Measurements from ENCODE around the gene PGLYRP3.
"Not testable (repeated sequence)": the region's sequence is repeated elsewhere in the genome, so short reads cannot be mapped to it uniquely, and the experiment has no call there.

The PGLYRP3 gene

DNA sequence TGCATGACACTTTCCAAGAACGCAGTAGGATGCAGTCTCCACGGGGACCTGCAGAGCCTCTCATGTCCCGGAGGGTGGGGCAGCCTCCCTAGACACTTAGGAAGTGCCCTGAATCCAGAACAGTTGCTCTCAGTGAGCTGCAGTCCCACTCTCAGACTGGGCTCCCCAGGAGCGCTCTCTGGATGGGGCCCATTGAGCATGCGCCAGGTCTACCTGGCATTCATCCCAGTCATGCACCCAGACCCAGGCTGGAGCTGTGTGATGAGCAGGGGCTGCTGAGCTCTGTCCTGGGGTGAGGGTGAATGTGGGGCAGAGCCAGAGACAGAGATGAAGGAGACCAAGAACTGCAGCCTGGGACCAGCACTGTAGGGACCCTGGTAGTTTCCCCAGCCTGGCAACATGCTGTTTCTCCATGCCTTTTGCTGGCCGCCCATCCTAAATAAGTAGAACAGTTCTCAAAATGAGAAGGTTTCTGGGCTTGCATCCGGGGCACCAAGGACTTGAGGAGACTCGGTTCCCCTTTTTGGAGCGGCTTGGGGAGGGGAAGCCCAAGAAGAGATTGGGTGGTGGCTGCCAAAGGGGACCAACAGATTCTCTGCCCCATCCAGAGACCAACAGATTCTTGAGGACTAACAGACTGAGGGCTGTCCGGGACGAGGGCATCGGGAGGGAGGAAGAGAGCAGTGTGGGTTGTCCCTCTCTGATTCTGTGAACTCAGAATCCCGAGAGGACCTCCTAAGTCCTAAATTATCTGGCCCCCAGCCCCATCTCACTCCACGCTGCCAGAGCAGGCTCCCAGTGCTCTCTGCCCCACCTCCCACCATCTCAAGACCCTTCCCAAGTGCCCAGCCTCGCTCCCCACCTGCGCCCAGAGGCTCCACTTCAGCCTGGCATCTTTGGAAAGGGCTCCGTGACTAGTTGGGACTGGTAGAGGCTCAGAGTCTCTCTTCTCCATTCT, 36.9 kb upstream of the PGLYRP3 start:
- DNase-seq (ENCODE audit: low read depth), result peak; percentile 36
- TF ChIP-seq, protein P1, sequence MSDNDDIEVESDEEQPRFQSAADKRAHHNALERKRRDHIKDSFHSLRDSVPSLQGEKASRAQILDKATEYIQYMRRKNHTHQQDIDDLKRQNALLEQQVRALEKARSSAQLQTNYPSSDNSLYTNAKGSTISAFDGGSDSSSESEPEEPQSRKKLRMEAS (IDR thresholded peaks at IDR 0.05; ENCODE audit: low read depth, low read length), result no peak
- TF ChIP-seq, protein P2, sequence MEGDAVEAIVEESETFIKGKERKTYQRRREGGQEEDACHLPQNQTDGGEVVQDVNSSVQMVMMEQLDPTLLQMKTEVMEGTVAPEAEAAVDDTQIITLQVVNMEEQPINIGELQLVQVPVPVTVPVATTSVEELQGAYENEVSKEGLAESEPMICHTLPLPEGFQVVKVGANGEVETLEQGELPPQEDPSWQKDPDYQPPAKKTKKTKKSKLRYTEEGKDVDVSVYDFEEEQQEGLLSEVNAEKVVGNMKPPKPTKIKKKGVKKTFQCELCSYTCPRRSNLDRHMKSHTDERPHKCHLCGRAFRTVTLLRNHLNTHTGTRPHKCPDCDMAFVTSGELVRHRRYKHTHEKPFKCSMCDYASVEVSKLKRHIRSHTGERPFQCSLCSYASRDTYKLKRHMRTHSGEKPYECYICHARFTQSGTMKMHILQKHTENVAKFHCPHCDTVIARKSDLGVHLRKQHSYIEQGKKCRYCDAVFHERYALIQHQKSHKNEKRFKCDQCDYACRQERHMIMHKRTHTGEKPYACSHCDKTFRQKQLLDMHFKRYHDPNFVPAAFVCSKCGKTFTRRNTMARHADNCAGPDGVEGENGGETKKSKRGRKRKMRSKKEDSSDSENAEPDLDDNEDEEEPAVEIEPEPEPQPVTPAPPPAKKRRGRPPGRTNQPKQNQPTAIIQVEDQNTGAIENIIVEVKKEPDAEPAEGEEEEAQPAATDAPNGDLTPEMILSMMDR (IDR thresholded peaks at IDR 0.05; ENCODE audit: low read depth, low read length), result no peak
- no peak for TF ChIP-seq MYC (IDR thresholded peaks at IDR 0.05; ENCODE audit: low read depth, low read length)
- no peak overlapping the region for H3K4me3 ChIP-seq (ENCODE audit: low read depth, low read length)

DNA sequence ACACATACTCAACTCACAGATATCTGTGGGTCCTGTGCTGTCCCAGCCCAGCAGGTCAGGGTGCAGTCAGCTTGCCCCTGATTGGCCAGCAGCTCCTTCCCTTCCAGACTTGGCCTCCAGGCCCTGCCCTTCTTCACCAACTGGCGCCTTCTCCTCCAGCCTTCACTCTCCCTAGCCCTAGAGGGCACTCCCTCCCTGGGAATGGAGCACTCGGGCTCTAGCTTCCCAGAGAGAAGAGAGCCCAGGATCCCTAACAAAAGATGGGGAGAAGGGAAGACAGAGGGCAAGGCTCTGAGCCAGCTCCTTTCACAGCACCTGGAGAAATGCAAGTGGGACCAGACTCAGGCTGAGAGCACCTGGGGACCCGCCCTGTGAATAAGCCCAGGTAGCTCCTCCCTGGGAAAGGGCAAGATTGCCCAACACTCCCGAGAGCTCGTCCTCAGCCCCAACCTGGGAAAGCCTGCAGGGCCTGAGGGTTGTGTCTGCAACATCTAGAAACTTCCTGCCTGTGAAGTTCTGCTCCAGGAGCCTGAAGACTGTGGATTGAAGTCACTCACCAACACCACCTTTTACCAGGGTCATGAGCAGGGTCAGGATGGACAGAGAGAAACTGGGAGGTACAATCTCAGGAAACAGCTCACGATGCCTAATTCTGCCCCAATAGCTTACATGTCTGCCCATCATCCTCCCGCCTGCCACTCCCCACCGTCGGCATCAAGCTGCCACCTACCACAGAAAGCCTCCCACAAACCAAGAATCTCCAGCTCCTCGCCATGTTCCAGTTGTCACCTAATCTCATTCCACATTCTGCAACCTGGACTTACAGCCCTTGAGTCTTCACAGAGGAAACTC, 36.0 kb upstream of the PGLYRP3 start, which contains the start of gene PGLYRP4:
TSS of gene PGLYRP4 (minus strand) at position 331 of the 852 bp plus-strand sequence. CDS start 909 bp downstream, outside the sequence.
- no peak within 1 kb of the TSS for H3K4me3 ChIP-seq (ENCODE audit: low read depth, low read length)
- no peak for DNase-seq (ENCODE audit: low read depth)
- TF ChIP-seq MYC (IDR thresholded peaks at IDR 0.05; ENCODE audit: low read depth, low read length), result no peak
- TF ChIP-seq, protein P1 (IDR thresholded peaks at IDR 0.05; ENCODE audit: low read depth, low read length), result no peak

DNA sequence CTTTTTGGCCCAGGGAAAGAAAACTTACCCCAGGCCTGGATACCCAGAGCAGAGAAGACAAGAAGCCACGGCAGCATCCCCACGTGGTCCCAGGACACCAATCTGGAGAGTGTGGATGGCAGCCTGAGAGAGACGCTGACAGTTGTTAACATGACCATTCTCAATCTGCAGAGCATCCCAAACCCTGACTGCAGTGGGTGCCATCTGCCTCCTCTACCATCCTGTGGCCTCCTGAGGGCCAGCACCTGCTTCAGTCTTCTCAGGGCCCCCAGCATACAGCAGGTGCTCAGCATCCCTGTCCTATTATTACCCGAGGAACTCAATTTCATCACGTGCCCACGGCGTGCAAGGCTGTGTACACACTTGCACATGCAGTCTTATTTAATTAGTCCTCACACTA, 35.1 kb upstream of the PGLYRP3 start:
- TF ChIP-seq POLR2A (IDR thresholded peaks at IDR 0.05; ENCODE audit: extremely low read depth, insufficient read length) (no peak), MYC (IDR thresholded peaks at IDR 0.05; ENCODE audit: low read depth, low read length) (no peak)
- TF ChIP-seq, protein P1 (IDR thresholded peaks at IDR 0.05; ENCODE audit: low read depth, low read length), result no peak
- TF ChIP-seq, protein P2 (IDR thresholded peaks at IDR 0.05; ENCODE audit: low read depth, low read length), result no peak
- no peak overlapping the region for H3K4me3 ChIP-seq (ENCODE audit: low read depth, low read length)
- no peak for DNase-seq (ENCODE audit: low read depth)

DNA sequence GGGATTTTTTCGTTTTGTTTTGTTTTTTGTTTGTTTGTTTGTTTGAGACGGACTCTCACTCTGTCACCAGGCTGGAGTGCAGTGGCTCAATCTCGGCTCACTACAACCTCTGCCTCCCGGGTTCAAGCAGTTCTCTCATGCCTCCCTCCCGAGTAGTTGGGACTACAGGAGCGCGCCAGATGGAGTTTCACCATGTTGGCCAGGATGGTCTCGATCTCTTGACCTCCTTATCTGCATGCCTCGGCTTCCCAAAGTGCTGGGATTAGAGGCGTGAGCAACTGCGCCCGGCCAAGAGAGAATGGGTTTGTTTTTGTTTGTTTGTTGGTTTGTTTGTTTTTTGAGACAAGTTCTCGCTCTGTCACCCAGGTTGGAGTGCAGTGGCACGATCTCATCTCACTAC, 34.3 kb upstream of the PGLYRP3 start:
- not testable (repeated sequence) for H3K4me3 ChIP-seq (ENCODE audit: low read depth, low read length); DNase-seq (ENCODE audit: low read depth)

DNA sequence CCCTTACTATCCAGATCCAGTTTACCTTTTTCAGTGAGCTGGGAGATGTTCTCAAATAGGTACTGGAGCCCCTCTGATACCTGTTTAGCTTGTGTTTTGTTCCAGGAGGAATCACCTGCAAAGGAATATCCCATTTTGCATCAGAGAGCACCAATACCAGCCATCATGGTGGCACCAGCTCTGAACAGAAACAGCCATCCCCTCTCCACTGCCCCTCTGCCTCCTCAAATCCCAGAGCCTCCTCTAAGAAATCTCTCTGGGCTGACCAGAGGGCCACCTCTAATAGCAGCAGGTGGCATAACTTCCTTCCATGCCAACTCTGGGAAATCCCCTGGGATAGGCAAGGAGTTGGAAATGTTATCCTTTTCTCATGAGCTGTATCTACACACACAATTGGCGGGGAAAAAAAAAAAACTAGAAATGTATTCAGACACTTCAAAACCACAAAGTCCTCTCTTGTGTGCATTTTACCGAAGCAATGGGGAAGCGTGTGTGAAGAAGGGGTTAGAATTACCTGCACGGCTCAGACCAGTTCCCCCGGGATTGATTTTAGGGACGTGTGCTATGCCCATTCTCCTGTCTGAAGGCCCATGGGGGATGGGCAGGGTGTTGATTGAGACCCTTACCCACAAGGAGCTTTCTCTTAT, 33.4 kb upstream of the PGLYRP3 start:
- no peak overlapping the region for H3K4me3 ChIP-seq (ENCODE audit: low read depth, low read length)
- TF ChIP-seq, protein P1 (IDR thresholded peaks at IDR 0.05; ENCODE audit: low read depth, low read length), result no peak
- TF ChIP-seq MYC (IDR thresholded peaks at IDR 0.05; ENCODE audit: low read depth, low read length), result no peak
- TF ChIP-seq, protein P2 (IDR thresholded peaks at IDR 0.05; ENCODE audit: low read depth, low read length), result no peak
- no peak for TF ChIP-seq POLR2A (IDR thresholded peaks at IDR 0.05; ENCODE audit: extremely low read depth, insufficient read length)
- no peak for DNase-seq (ENCODE audit: low read depth)

DNA sequence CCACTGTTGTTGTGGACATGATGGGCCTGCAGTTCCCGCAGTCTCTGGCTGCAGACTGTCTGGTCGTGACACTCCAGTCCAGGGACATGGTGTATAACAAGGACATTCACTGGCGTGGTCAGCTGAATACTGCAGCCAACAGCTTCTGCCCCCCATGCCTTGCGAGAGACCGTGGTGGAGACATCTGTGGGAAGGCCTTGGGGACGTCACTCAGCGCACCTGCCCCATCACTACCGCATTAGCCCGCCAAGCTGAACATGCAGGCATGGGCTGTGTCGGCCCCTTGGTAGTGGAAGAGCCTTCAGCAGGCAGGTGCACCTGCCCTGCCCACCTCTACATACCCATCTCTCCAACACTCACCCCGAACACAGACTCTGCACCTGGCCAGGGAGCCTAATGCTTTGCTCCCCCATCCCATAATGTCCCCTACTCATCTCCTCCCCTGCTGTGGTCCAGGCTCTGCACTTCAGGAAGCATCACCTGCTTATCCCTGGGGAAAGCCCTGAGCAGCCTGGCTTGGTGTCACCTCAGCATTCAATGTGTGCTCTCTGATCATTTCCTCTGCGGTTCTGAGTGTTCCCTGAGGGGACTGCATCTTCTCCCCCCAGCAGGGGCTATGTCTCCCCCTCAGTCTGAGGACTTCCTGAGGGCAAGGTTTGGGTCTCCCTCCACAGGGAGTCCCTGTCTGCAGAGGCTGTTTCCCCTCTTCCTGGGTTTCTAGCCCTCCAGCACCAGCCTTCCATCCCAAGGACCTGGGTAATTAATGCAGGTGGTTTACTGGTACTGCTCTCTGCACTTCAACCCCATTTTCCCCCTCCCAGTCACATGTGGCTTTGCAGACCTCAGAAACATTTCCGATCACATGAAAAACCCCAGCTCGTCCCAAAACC, 32.7 kb upstream of the PGLYRP3 start:
- peak; percentile 39 for DNase-seq (ENCODE audit: low read depth)
- TF ChIP-seq, protein P2 (IDR thresholded peaks at IDR 0.05; ENCODE audit: low read depth, low read length), result no peak
- no peak overlapping the region for H3K4me3 ChIP-seq (ENCODE audit: low read depth, low read length)
